GM12878 (cell line): Measurements from ENCODE around the gene PPP1R12B.

Experiments
- ASH2L ChIP-seq: fragments of 300-600, 200-600 bp; sonication (generic); IDR thresholded peaks from 2 replicates; pipeline ENCODE4 v1.6.1; 2017; ENCODE audit warnings: low read depth, mild to moderate bottlenecking, borderline replicate concordance
- BCL11A ChIP-seq: IDR thresholded peaks from 2 replicates; pipeline ENCODE4 v1.6.1; 2011; ENCODE audit warnings: low read depth, low read length
- CTCF ChIP-seq, 3 experiments: IDR thresholded peaks in 2 of 3; conservative IDR thresholded peaks in 1 of 3; 2 replicates each; pipeline ENCODE4 v1.5.1; 2011; ENCODE audit warnings: low read depth in 3 of 3, low read length in 3 of 3, mild to moderate bottlenecking in 3 of 3, control low read depth in 2 of 3, moderate library complexity in 2 of 3, inconsistent platforms in 1 of 3, mixed read lengths in 1 of 3; ENCODE audit not compliant: control insufficient read depth in 2 of 3, insufficient read depth in 1 of 3; ENCODE audit errors: extremely low read depth in 1 of 3
- TCF12 ChIP-seq: IDR thresholded peaks from 2 replicates; pipeline ENCODE4 v1.6.1; 2011; ENCODE audit warnings: low read depth, mild to moderate bottlenecking, low read length
- TF ChIP-seq, protein P1 (sequence below): IDR thresholded peaks from 2 replicates; pipeline ENCODE4 v1.6.1; 2012; ENCODE audit warnings: low read depth, low read length, improper control_type of control experiment

DNA sequence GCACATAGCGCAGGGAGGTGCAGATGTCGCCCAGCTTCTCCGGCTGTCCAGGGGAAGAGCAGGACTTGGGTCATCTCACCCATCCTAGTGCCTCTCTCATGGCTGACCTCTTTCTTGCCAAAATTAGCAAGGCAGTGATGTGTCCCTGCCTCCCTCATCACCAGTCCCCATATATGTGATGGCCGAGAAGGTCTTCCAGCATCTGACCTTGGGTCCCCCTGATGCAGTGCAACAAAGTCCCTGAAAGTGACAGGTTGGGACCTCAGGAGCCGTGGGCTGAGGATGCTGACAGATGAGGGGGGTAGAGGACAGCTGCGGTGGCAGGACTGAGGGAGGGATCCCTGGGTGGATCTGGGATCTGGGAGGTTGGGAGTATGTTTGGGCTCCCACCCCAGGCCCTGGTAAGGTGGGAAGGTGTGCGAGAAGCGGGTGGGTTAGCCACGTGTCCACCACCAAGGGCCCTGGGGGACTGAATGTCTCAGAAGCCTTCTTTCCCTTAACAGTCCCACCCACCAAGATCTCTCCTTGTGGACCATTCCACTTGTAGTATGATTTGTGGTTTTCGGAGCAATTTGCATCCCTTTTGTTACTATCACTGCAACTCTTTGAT lies 252.0 kb downstream of the PPP1R12B start:
- TF ChIP-seq BCL11A (no peak), TCF12 (no peak), CTCF (IDR thresholded peaks at IDR 0.05 in 2 of 3, conservative IDR thresholded peaks at IDR 0.05 in 1 of 3; ENCODE audit: control insufficient read depth in 2 of 3, extremely low read depth in 1 of 3, insufficient read depth in 1 of 3, low read depth in 3 of 3, low read length in 3 of 3) (no peak), ASH2L (no peak)
- TF ChIP-seq, protein P1, sequence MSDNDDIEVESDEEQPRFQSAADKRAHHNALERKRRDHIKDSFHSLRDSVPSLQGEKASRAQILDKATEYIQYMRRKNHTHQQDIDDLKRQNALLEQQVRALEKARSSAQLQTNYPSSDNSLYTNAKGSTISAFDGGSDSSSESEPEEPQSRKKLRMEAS: no peak
